Tibial nerve (tissue), 4 donors: ENCODE measurements around the gene RAB10. TPM values are rescaled to one million over a fixed set of nuclear protein-coding genes. Genes with fewer than 3 reads are reported as not detected.
A peak's percentile ranks its signal among the peaks of the same experiment; 100 is the strongest.

Experiments
- DNase-seq, 2 donors: peaks; one replicate each; pipeline ENCODE4 v3.0.0-alpha.2; 2019; ENCODE audit warnings: low spot score in 2 of 2
- H3K27ac ChIP-seq, 4 donors: fragments of 200-600 bp; sonication (generic) in 3 of 4; one replicate each; pipeline ENCODE4 v1.5.1; 2017 to 2019; ENCODE audit warnings: mild to moderate bottlenecking in 1 of 4
- H3K27me3 ChIP-seq, 2 donors: fragments of 200-600 bp; sonication (generic) in 1 of 2; one replicate each; pipeline versions ENCODE4 v1.5.1 to v1.6.0; 2017 to 2019
- H3K36me3 ChIP-seq, 3 donors: fragments of 200-600 bp; sonication (generic); one replicate each; pipeline ENCODE4 v1.5.1; 2018 to 2019
- H3K4me1 ChIP-seq, 4 donors: fragments of 200-600 bp; sonication (generic) in 3 of 4; one replicate each; pipeline ENCODE4 v1.5.1; 2017 to 2019
- H3K4me3 ChIP-seq, 4 donors: fragments of 200-600 bp; sonication (generic) in 3 of 4; one replicate each; pipeline ENCODE4 v1.5.1; 2017 to 2019; ENCODE audit warnings: mild to moderate bottlenecking in 1 of 4, moderate library complexity in 1 of 4
- H3K9me3 ChIP-seq, 4 donors: fragments of 200-600 bp; sonication (generic) in 3 of 4; one replicate each; pipeline ENCODE4 v1.5.1; 2017 to 2019
- CTCF ChIP-seq, 5 experiments: fragments of 200-600 bp in 3 of 5; fragments of 450-650 bp in 2 of 5; sonication (generic) in 3 of 5; IDR thresholded peaks; one replicate each; pipeline ENCODE4 v1.5.1; 2016 to 2019; ENCODE audit warnings: antibody characterized with exemption in 5 of 5, mild to moderate bottlenecking in 3 of 5, moderate library complexity in 2 of 5
- EP300 ChIP-seq, 2 donors: sonication (generic); formaldehyde crosslinking; IDR thresholded peaks; one replicate each; pipeline ENCODE4 v1.6.1; 2017; ENCODE audit warnings: antibody characterized with exemption in 2 of 2, mild to moderate bottlenecking in 1 of 2
- POLR2A ChIP-seq, 2 donors: fragments of 450-650 bp; IDR thresholded peaks; one replicate each; pipeline ENCODE4 v1.6.1; 2017; ENCODE audit warnings: antibody characterized with exemption in 2 of 2, mild to moderate bottlenecking in 2 of 2, moderate library complexity in 2 of 2
- WGBS, 2 donors: methylation state at CpG; one replicate each; pipeline ENCODE4 v1.1.5; 2018; 5-methylcytosine and 5-hydroxymethylcytosine counted together
- total RNA-seq, 4 donors: library from RNA; depleted of rRNA; stranded (reverse); fragments of >200 nt; gene quantifications; one replicate each; pipeline ENCODE4 v1.1.0, GENCODE V29; 2016

The RAB10 gene
- total RNA-seq, 4 donors from 2014 or later, result 133 to 196 (median 155) TPM

GRCh38 chr2:26059542-26059941 is 25.7 kb downstream of the RAB10 start:
- Histone ChIP-seq H3K9me3 (no peaks in the 10 kb centered on the region), H3K36me3 (peaks cover 0 to 15% (median 0%) of the 10 kb centered on the region in 3 donors), H3K4me3 (no peak overlapping the region), H3K4me1 (peaks cover 0 to 52% (median 10%) of the 10 kb centered on the region in 4 donors), H3K27me3 (no peaks in the 10 kb centered on the region), H3K27ac (no peak overlapping the region)
- no peak for DNase-seq
- 53 to 65% methylated on average over 3 of the region's 3 CpGs for WGBS, 2 donors
- TF ChIP-seq POLR2A (IDR thresholded peaks at IDR 0.05) (no peak), EP300 (IDR thresholded peaks at IDR 0.05) (no peak), CTCF (IDR thresholded peaks at IDR 0.05) (no peak)

- H3K36me3 ChIP-seq, result peaks cover 0 to 15% (median 0%) of the 10 kb centered on the region in 3 donors
- H3K4me1 ChIP-seq, result peaks cover 0 to 32% (median 5%) of the 10 kb centered on the region in 4 donors
- no peak overlapping the region for H3K4me3 ChIP-seq
- no peak for DNase-seq
- TF ChIP-seq CTCF (IDR thresholded peaks at IDR 0.05), result no peak
- no peak for TF ChIP-seq POLR2A (IDR thresholded peaks at IDR 0.05)
- TF ChIP-seq EP300 (IDR thresholded peaks at IDR 0.05), result no peak
- no peaks in the 10 kb centered on the region for H3K9me3 ChIP-seq
- H3K27ac ChIP-seq, result no peak overlapping the region
- no peaks in the 10 kb centered on the region for H3K27me3 ChIP-seq
- WGBS, 2 donors, result 80 to 85% methylated on average over 7 of the region's 7 CpGs
Measured at GRCh38 chr2:26061539-26061938, 27.7 kb downstream of the RAB10 start.

- TF ChIP-seq EP300 (IDR thresholded peaks at IDR 0.05) (no peak), CTCF (IDR thresholded peaks at IDR 0.05) (no peak), POLR2A (IDR thresholded peaks at IDR 0.05) (no peak)
- 96% methylated on average over 4 of the region's 4 CpGs for WGBS, 2 donors
- H3K4me1 ChIP-seq, result peaks cover 0 to 18% (median 3%) of the 10 kb centered on the region in 4 donors
- peaks cover 0 to 24% (median 0%) of the 10 kb centered on the region in 3 donors for H3K36me3 ChIP-seq
- H3K27me3 ChIP-seq, result no peaks in the 10 kb centered on the region
- no peak overlapping the region for H3K4me3 ChIP-seq
- DNase-seq, result no peak
- H3K9me3 ChIP-seq, result no peaks in the 10 kb centered on the region
- no peak overlapping the region for H3K27ac ChIP-seq
Measured at GRCh38 chr2:26064846-26065245, 31.0 kb downstream of the RAB10 start.

- Histone ChIP-seq H3K4me1 (peaks cover 0 to 16% (median 3%) of the 10 kb centered on the region in 4 donors), H3K27ac (no peak overlapping the region), H3K4me3 (no peak overlapping the region), H3K36me3 (peaks cover 0 to 13% (median 0%) of the 10 kb centered on the region in 3 donors), H3K27me3 (no peaks in the 10 kb centered on the region), H3K9me3 (no peaks in the 10 kb centered on the region)
- TF ChIP-seq POLR2A (IDR thresholded peaks at IDR 0.05) (no peak), CTCF (IDR thresholded peaks at IDR 0.05) (no peak), EP300 (IDR thresholded peaks at IDR 0.05) (no peak)
- WGBS, 2 donors, result 88 to 89% methylated on average over 1 of the region's 1 CpG
- no peak for DNase-seq
Measured at GRCh38 chr2:26067186-26067974, 33.5 kb downstream of the RAB10 start.

- WGBS, 2 donors, result 65 to 83% methylated on average over 3 of the region's 3 CpGs
- H3K36me3 ChIP-seq, result peaks cover 0 to 9% (median 0%) of the 10 kb centered on the region in 3 donors
- peaks cover 0 to 19% (median 3%) of the 10 kb centered on the region in 4 donors for H3K4me1 ChIP-seq
- no peaks in the 10 kb centered on the region for H3K9me3 ChIP-seq
- TF ChIP-seq CTCF (IDR thresholded peaks at IDR 0.05) (no peak), POLR2A (IDR thresholded peaks at IDR 0.05) (no peak), EP300 (IDR thresholded peaks at IDR 0.05) (no peak)
- no peak overlapping the region for H3K4me3 ChIP-seq
- no peaks in the 10 kb centered on the region for H3K27me3 ChIP-seq
- DNase-seq, result no peak
- H3K27ac ChIP-seq, result peak overlapping the region in 1 of 4 donors; percentile 12
Measured at GRCh38 chr2:26067980-26068507, 34.2 kb downstream of the RAB10 start.
